Panc1 (cell line): ENCODE data around the gene VSTM1. TPM values are rescaled to one million over a fixed set of nuclear protein-coding genes. Genes with fewer than 3 reads are reported as not detected.

Experiments used
- ATAC-seq: fragments of 200-7000 bp; cut with Tn5 transposase; 2 replicates; pipeline ENCODE4 v1.9.1; 2020; ENCODE audit warnings: mild to moderate bottlenecking, moderate library complexity
- BruUV-seq: library from RNA; stranded (reverse); fragments of 400-500 nt; replicated peaks from 2 replicates; lab custom pipeline; 2021; lab: Mats Ljungman, UMichigan
- CTCF ChIA-PET: fragments of 300-600 bp; sonication (Branson Sonifier 250); formaldehyde crosslinking; loops from one replicate; lab custom pipeline; 2022; ENCODE audit warnings: antibody characterized with exemption; lab: Charles Lee
- POLR2A ChIA-PET: fragments of 300-600 bp; sonication (Branson Sonifier 250); formaldehyde crosslinking; loops from one replicate; lab custom pipeline; 2022; ENCODE audit warnings: antibody characterized with exemption; lab: Charles Lee
- DNase-seq: peaks from one replicate; pipeline ENCODE4 v3.0.0-alpha.2; 2010; ENCODE audit warnings: low read depth, low spot score
- H3K27ac ChIP-seq: 2 replicates; pipeline ENCODE4 v1.5.1; 2011; ENCODE audit warnings: mild to moderate bottlenecking, low read length, inconsistent platforms
- H3K27me3 ChIP-seq: fragments of 200-500 bp; sonication (Bioruptor generic); 2 replicates; pipeline ENCODE4 v1.6.0; 2014; ENCODE audit warnings: low read length, inconsistent platforms; ENCODE audit not compliant: control insufficient read depth, insufficient read depth
- H3K36me3 ChIP-seq: fragments of 200-500 bp; sonication (Bioruptor generic); 2 replicates; pipeline ENCODE4 v1.5.1; 2014; ENCODE audit warnings: inconsistent platforms, mild to moderate bottlenecking, low read length, moderate library complexity; ENCODE audit not compliant: control insufficient read depth, insufficient read depth
- H3K4me1 ChIP-seq: 2 replicates; pipeline ENCODE4 v1.5.1; 2011; ENCODE audit warnings: inconsistent platforms, mild to moderate bottlenecking, low read length, moderate library complexity; ENCODE audit not compliant: control insufficient read depth, insufficient read depth
- H3K4me3 ChIP-seq, 2 experiments: 2 replicates each; pipeline ENCODE4 v1.5.1; 2011 to 2012; ENCODE audit warnings: low read depth in 2 of 2, low read length in 2 of 2, mild to moderate bottlenecking in 2 of 2, inconsistent platforms in 1 of 2, moderate library complexity in 1 of 2
- H3K9me3 ChIP-seq: fragments of 200-500 bp; sonication (Bioruptor generic); 2 replicates; pipeline ENCODE4 v1.5.1; 2014; ENCODE audit warnings: low read depth, mild to moderate bottlenecking, inconsistent platforms, low read length, moderate library complexity; ENCODE audit not compliant: control insufficient read depth, insufficient read depth
- POLR2AphosphoS5 ChIP-seq: IDR thresholded peaks from 2 replicates; pipeline ENCODE4 v1.6.1; 2012; ENCODE audit warnings: mild to moderate bottlenecking, low read depth, low read length, moderate library complexity
- SIN3A ChIP-seq: IDR thresholded peaks from 2 replicates; pipeline ENCODE4 v1.6.1; 2012; ENCODE audit warnings: low read depth, mild to moderate bottlenecking, low read length, moderate library complexity, borderline replicate concordance; ENCODE audit not compliant: insufficient read depth
- TCF7L2 ChIP-seq: IDR thresholded peaks from 2 replicates; pipeline ENCODE4 v1.6.1; 2011; ENCODE audit warnings: mild to moderate bottlenecking, low read depth, low read length, inconsistent platforms
- in situ Hi-C: cut with HindIII; loops from 2 replicates; pipeline ENCODE4 v1.10.0; 2016; ENCODE audit warnings: low sequenced_read_pairs, low pct_unique_long_range_greater_than_20kb
- intact Hi-C: fragments of 100-400 bp; cut with micrococcal nuclease; formaldehyde crosslinking; loops from one replicate; pipeline ENCODE4 v1.10.0; 2022; ENCODE audit not compliant: unreplicated experiment
- total RNA-seq: library from RNA; stranded (reverse); gene quantifications from one replicate; pipeline ENCODE4 v1.2.1, GENCODE V29; 2021; ENCODE audit not compliant: unreplicated experiment
- TF ChIP-seq, protein P1 (sequence below), 2 experiments: IDR thresholded peaks; 2 replicates each; pipeline ENCODE4 v1.6.1; 2011 to 2012; ENCODE audit warnings: low read depth in 2 of 2, control low read depth in 1 of 2, low read length in 1 of 2, mild to moderate bottlenecking in 1 of 2, moderate library complexity in 1 of 2; ENCODE audit not compliant: insufficient read depth in 1 of 2
- TF ChIP-seq, protein P2 (sequence below): fragments of 450-650 bp; IDR thresholded peaks from 2 replicates; pipeline ENCODE4 v1.5.1; 2017; ENCODE audit warnings: mild to moderate bottlenecking

VSTM1 gene
- total RNA-seq, 1 experiment from 2014 or later, result 1.5 TPM

DNA sequence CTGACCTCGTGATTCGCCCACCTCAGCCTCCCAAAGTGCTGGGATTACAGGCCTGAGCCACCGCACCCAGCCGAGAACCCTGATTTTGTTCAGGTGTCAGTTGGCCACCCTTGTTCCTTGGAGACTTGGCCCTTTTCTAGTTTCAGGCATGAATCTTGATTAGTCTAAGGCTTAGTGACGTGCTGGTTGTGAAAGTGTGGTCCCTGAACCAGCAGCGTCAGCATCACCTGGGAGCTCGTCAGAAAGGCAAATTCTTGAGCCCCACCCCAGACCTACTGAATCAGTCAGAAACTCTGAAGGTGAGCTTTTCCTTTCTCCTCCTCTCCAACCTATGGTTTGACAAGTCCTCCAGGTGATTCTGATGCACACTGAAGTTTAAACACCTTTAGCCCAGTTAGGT lies 37.0 kb downstream of the VSTM1 start:
- Histone ChIP-seq H3K4me3 (no peak overlapping the region), H3K27ac (peak overlapping the region; percentile 82), H3K4me1 (peaks cover 37% of the 10 kb centered on the region), H3K36me3 (no peaks in the 10 kb centered on the region), H3K27me3 (no peaks in the 10 kb centered on the region), H3K9me3 (no peaks in the 10 kb centered on the region)
- intact Hi-C loops, result no loop called here
- DNase-seq (no peak), ATAC-seq (no peak)
- in situ Hi-C loops, result loop anchor here (25.0 kb wide), 1 partner anchor 114 kb away; the partner anchor contains the start of gene CACNG7
- TF ChIP-seq, protein P1, sequence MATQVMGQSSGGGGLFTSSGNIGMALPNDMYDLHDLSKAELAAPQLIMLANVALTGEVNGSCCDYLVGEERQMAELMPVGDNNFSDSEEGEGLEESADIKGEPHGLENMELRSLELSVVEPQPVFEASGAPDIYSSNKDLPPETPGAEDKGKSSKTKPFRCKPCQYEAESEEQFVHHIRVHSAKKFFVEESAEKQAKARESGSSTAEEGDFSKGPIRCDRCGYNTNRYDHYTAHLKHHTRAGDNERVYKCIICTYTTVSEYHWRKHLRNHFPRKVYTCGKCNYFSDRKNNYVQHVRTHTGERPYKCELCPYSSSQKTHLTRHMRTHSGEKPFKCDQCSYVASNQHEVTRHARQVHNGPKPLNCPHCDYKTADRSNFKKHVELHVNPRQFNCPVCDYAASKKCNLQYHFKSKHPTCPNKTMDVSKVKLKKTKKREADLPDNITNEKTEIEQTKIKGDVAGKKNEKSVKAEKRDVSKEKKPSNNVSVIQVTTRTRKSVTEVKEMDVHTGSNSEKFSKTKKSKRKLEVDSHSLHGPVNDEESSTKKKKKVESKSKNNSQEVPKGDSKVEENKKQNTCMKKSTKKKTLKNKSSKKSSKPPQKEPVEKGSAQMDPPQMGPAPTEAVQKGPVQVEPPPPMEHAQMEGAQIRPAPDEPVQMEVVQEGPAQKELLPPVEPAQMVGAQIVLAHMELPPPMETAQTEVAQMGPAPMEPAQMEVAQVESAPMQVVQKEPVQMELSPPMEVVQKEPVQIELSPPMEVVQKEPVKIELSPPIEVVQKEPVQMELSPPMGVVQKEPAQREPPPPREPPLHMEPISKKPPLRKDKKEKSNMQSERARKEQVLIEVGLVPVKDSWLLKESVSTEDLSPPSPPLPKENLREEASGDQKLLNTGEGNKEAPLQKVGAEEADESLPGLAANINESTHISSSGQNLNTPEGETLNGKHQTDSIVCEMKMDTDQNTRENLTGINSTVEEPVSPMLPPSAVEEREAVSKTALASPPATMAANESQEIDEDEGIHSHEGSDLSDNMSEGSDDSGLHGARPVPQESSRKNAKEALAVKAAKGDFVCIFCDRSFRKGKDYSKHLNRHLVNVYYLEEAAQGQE (IDR thresholded peaks at IDR 0.05; ENCODE audit: insufficient read depth in 1 of 2, low read depth in 2 of 2, low read length in 1 of 2), result no peak
- no peak for TF ChIP-seq SIN3A
- no peak for TF ChIP-seq POLR2AphosphoS5
- no peak for TF ChIP-seq TCF7L2
- TF ChIP-seq, protein P2, sequence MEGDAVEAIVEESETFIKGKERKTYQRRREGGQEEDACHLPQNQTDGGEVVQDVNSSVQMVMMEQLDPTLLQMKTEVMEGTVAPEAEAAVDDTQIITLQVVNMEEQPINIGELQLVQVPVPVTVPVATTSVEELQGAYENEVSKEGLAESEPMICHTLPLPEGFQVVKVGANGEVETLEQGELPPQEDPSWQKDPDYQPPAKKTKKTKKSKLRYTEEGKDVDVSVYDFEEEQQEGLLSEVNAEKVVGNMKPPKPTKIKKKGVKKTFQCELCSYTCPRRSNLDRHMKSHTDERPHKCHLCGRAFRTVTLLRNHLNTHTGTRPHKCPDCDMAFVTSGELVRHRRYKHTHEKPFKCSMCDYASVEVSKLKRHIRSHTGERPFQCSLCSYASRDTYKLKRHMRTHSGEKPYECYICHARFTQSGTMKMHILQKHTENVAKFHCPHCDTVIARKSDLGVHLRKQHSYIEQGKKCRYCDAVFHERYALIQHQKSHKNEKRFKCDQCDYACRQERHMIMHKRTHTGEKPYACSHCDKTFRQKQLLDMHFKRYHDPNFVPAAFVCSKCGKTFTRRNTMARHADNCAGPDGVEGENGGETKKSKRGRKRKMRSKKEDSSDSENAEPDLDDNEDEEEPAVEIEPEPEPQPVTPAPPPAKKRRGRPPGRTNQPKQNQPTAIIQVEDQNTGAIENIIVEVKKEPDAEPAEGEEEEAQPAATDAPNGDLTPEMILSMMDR, result no peak
- CTCF ChIA-PET, result no interaction called here
- no TSS peak for BruUV-seq
- POLR2A ChIA-PET, result interaction anchor here (0.6 kb wide), 1 partner anchor 33 kb away, joined by 12 read pairs; no protein-coding TSS in a partner anchor

- ATAC-seq (no peak), DNase-seq (no peak)
- no peaks in the 10 kb centered on the region for H3K9me3 ChIP-seq
- peaks cover 33% of the 10 kb centered on the region for H3K4me1 ChIP-seq
- BruUV-seq, result no TSS peak
- intact Hi-C loops, result loop anchor here (5.0 kb wide), 2 partner anchors 37 to 117 kb away; partner anchors contain the start of gene CACNG7
- no peaks in the 10 kb centered on the region for H3K27me3 ChIP-seq
- TF ChIP-seq, protein P1 (IDR thresholded peaks at IDR 0.05; ENCODE audit: insufficient read depth in 1 of 2, low read depth in 2 of 2, low read length in 1 of 2), result no peak
- TF ChIP-seq POLR2AphosphoS5 (no peak), SIN3A (no peak), TCF7L2 (no peak)
- TF ChIP-seq, protein P2, result no peak
- H3K4me3 ChIP-seq, result no peak overlapping the region
- no peaks in the 10 kb centered on the region for H3K36me3 ChIP-seq
- ChIA-PET POLR2A (interaction anchor here (0.6 to 1.9 kb wide), 4 partner anchors 25 to 275 kb away, joined by 3 to 17 read pairs (median 8); no protein-coding TSS in a partner anchor), CTCF (interaction anchor here (2.4 to 2.5 kb wide), 2 partner anchors 43 to 232 kb away, joined by 10 to 14 read pairs; no protein-coding TSS in a partner anchor)
- peak overlapping the region; percentile 96 for H3K27ac ChIP-seq
- in situ Hi-C loops, result loop anchor here (25.0 kb wide), 1 partner anchor 112 kb away; the partner anchor contains the start of gene CACNG7
Observed at GRCh38 chr19:54024660-54025059, 39.0 kb downstream of the VSTM1 start.
